ES-I3 (cell line): ENCODE measurements around the gene PPP4R2.
"Not testable (repeated sequence)": the region's sequence is repeated elsewhere in the genome, so short reads cannot be mapped to it uniquely, and the experiment has no call there.

Source experiments
- H3K36me3 ChIP-seq: 2 replicates; pipeline ENCODE4 v1.6.1; 2013; ENCODE audit warnings: mild to moderate bottlenecking, low read length, control low read depth, moderate library complexity; ENCODE audit not compliant: insufficient read depth
- H3K4me1 ChIP-seq: 2 replicates; pipeline ENCODE4 v1.6.1; 2013; ENCODE audit warnings: mild to moderate bottlenecking, control low read depth, low read length; ENCODE audit not compliant: insufficient read depth
- H3K9ac ChIP-seq: 2 replicates; pipeline ENCODE4 v1.6.1; 2013; ENCODE audit warnings: low read depth, mild to moderate bottlenecking, low read length, moderate library complexity
- H3K9me3 ChIP-seq: 2 replicates; pipeline ENCODE4 v1.6.1; 2013; ENCODE audit warnings: mild to moderate bottlenecking, low read length, moderate library complexity; ENCODE audit not compliant: control insufficient read depth, insufficient read depth

PPP4R2 gene

GRCh38 chr3:73056014-73056844 lies 59.6 kb downstream of the PPP4R2 start:
- H3K9ac ChIP-seq, result no peak overlapping the region
- H3K9me3 ChIP-seq, result no peaks in the 10 kb centered on the region
- H3K4me1 ChIP-seq, result no peaks in the 10 kb centered on the region
- H3K36me3 ChIP-seq, result peaks cover under 1% of the 10 kb centered on the region

- H3K9ac ChIP-seq, result no peak overlapping the region
- H3K4me1 ChIP-seq, result no peaks in the 10 kb centered on the region
- H3K9me3 ChIP-seq, result no peaks in the 10 kb centered on the region
- no peaks in the 10 kb centered on the region; the same call in 1 of the 2 replicates for H3K36me3 ChIP-seq
These were observed 60.2 kb downstream of the PPP4R2 start for GRCh38 chr3:73056845-73057150.

DNA sequence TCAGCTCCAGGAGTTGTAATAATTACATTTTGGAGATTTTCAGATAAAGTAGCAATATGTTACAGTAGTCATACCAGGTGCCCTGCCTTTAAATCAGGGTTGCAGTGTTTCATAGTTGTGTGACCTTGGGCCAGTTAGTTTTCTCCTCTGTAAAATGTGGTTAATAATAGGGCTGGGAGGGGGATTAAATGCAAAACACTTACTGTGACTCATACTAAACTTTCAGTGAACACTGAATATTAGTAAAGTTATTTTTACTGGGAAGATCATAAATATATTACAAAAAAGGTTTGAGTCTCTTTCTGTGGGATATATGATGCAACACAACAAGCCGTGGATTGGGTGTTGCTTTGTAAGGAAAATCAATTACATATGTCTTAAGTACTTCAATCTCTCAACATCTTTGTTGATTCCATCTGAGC lies 63.7 kb downstream of the PPP4R2 start:
- Histone ChIP-seq H3K9me3 (no peaks in the 10 kb centered on the region), H3K36me3 (peaks cover 7% of the 10 kb centered on the region), H3K9ac (no peak overlapping the region), H3K4me1 (no peaks in the 10 kb centered on the region)

DNA sequence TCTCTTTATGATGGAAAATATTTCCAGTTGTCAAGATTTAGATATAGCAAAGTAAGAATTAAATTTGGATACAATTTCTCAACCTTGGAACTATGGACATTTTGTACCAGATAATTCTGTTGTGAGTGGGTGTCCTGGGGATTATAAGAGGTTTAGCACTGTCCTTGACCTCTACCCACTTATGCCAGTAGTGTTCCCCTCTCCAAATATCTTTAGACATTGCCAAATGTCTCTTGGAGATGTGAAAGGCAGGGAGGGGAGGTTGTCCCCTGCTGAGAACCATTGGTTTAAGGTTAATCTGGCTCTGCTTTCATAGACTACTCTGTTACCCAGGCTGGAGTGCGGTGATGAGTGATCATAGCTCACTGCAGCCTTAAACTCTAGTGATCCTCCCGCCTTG lies 64.8 kb downstream of the PPP4R2 start, which contains the start of gene EBLN2:
Gene EBLN2 (plus strand): TSS at position 244 of the 400 bp plus-strand sequence. CDS start 423 bp downstream, outside the sequence.
- Histone ChIP-seq H3K4me1 (no peaks in the 10 kb centered on the region), H3K9ac (no peak within 1 kb of the TSS), H3K36me3 (peaks cover 9% of the 10 kb centered on the region), H3K9me3 (no peaks in the 10 kb centered on the region)

- not testable (repeated sequence) for H3K36me3 ChIP-seq, H3K9me3 ChIP-seq, H3K9ac ChIP-seq
- H3K4me1 ChIP-seq, result peaks cover 11% of the 10 kb centered on the region
These were observed 69.6 kb downstream of the PPP4R2 start for GRCh38 chr3:73066243-73066642.

DNA sequence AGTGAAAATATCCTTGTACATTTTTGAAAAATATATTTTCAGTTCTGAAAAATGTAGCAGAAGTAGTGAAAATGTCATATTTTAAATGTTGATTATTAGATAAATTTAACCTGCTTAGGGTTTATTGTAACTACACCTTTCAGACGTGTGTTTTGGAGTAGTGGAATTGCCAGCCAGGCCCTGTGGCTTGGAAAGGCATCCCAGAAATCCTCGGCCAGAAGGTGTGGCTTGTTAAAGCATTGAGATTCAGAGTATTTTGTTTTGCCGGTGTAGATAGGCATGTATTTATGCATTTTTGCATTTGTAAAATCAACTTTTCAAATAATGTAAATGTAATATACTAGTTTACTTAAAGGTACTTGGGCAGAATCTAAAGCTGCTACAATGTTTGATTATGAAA lies 71.8 kb downstream of the PPP4R2 start:
- peaks cover 16% of the 10 kb centered on the region for H3K4me1 ChIP-seq
- H3K9ac ChIP-seq, result no peak overlapping the region
- H3K9me3 ChIP-seq, result no peaks in the 10 kb centered on the region
- H3K36me3 ChIP-seq, result peaks cover 2% of the 10 kb centered on the region; the same call in 1 of the 2 replicates

DNA sequence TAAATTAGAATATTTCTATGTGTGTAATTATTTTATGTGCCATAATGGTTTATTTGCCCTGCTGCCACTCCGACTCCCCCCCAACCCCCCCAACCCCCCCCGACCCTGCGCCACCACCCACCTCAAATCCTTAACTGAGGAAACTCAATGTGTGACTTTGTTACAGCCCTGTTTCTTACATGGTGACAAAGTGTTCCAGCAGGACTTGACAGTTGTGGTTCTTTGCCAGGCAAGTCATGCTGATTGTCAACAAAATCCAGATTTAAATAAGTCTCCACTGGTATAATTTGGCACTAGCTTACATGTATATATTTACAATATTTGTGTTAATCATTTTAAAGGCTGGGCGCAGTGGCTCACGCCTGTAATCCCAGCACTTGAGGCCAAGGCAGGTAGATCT lies 72.6 kb downstream of the PPP4R2 start:
- peaks cover 16% of the 10 kb centered on the region for H3K4me1 ChIP-seq
- peaks cover 2% of the 10 kb centered on the region; the same call in 1 of the 2 replicates for H3K36me3 ChIP-seq
- H3K9ac ChIP-seq, result no peak overlapping the region
- no peaks in the 10 kb centered on the region for H3K9me3 ChIP-seq

DNA sequence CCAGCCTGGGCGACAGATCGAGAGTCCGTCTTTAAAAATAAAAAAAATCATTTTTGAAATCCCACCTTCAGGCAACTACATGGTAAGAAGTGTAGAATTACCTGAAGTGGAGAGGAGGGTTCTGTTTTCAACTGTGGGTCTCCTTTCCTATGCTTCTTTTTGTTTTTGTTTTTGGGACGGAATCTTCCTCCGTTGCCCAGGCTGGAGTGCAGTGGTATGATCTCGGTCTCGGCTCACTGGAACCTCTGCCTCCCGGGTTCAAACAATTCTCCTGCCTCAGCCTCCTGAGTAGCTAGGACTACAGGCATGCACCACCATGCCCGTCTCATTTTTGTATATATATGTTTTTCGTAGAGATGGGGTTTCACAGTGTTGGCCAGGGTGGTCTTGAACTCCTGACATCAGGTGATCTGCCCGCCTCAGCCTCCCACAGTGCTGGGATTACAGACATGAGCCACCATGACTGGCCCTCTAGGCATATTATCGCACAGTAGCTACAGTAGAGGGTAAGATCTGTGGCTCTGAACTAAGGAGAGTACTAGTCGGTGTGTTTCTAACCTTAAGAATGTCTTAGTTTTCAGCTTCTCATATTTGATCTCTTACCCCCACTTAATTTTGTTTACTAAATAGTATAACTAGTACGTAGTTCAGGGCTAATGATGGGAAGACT lies 73.3 kb downstream of the PPP4R2 start:
- no peak overlapping the region for H3K9ac ChIP-seq
- H3K36me3 ChIP-seq, result peaks cover 2% of the 10 kb centered on the region; the same call in 1 of the 2 replicates
- peaks cover 16% of the 10 kb centered on the region for H3K4me1 ChIP-seq
- no peaks in the 10 kb centered on the region for H3K9me3 ChIP-seq

- H3K9me3 ChIP-seq, result no peaks in the 10 kb centered on the region
- no peak overlapping the region for H3K9ac ChIP-seq
- H3K36me3 ChIP-seq, result peaks cover 2% of the 10 kb centered on the region; the same call in 1 of the 2 replicates
- peaks cover 16% of the 10 kb centered on the region for H3K4me1 ChIP-seq
These were observed 74.3 kb downstream of the PPP4R2 start for GRCh38 chr3:73070675-73071575.

DNA sequence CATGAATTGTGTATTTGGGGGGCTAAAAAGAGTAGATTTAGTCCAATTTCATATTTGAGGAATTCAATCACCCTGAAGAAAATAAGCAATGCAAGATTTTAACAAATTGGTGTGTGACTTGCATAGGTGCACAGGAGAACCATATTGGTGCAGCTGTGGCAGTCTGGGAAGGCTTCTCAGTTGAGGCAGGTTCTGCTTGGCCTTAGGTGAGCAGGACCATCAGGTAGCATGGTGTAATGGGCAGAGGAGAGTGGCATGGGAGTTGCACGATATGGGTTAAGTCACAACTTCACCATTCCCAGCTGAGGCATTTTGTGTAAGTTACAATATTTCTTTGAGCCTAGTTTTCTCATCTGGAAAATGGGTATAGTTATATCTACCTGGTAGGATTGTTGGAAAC lies 75.3 kb downstream of the PPP4R2 start:
- Histone ChIP-seq H3K4me1 (peaks cover 16% of the 10 kb centered on the region), H3K36me3 (no peaks in the 10 kb centered on the region)

GRCh38 chr3:73072634-73073033 lies 76.0 kb downstream of the PPP4R2 start:
- no peaks in the 10 kb centered on the region for H3K9me3 ChIP-seq
- H3K9ac ChIP-seq, result no peak overlapping the region
- H3K4me1 ChIP-seq, result peaks cover 16% of the 10 kb centered on the region

More for the DNA sequence above, 75.3 kb downstream of the PPP4R2 start:
- Histone ChIP-seq H3K9me3 (no peaks in the 10 kb centered on the region), H3K9ac (no peak overlapping the region)

DNA sequence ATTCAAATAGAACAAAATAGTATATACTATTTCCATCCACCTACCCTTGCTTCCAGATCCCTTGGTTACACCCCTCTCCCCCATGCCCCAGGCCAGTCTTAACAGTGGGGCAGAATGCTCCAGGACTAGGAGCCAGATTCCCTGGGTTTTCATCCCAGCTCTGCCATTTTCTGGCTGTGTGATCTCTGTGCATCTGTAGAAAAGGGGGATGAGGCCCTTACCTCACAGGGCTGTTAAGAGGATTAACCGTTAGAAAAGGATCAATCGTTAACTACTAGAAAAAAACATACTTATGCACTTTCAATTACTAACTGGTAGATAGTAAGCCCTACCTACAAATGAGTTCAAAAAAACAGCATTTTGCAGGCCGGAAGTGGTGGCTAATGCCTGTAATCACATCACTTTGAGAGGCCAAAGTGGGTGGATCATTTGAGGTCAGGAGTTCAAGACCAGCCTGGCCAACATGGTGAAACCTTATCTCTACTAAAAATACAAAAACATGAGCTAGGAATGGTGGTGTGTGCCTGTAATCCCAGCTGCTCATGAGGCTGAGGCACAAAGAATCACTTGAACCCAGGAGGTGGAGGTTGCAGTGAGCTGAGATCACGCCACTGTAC lies 76.6 kb downstream of the PPP4R2 start:
- peaks cover 16% of the 10 kb centered on the region for H3K4me1 ChIP-seq
- H3K9me3 ChIP-seq, result no peaks in the 10 kb centered on the region
- no peaks in the 10 kb centered on the region for H3K36me3 ChIP-seq
- no peak overlapping the region for H3K9ac ChIP-seq

More at GRCh38 chr3:73072634-73073033, 76.0 kb downstream of the PPP4R2 start:
- H3K36me3 ChIP-seq, result no peaks in the 10 kb centered on the region

- no peaks in the 10 kb centered on the region for H3K9me3 ChIP-seq
- peaks cover 16% of the 10 kb centered on the region for H3K4me1 ChIP-seq
- H3K9ac ChIP-seq, result no peak overlapping the region
- no peaks in the 10 kb centered on the region for H3K36me3 ChIP-seq
These were observed 78.2 kb downstream of the PPP4R2 start for GRCh38 chr3:73074781-73075180.
